ENCODE results near the gene MYO18A. TPM values are rescaled to one million over a fixed set of nuclear protein-coding genes. Genes with fewer than 3 reads are reported as not detected.

MYO18A gene
- total and polyA plus RNA-seq, 2 experiments from 2014 or later = 16.0 to 30.5 TPM

DNA sequence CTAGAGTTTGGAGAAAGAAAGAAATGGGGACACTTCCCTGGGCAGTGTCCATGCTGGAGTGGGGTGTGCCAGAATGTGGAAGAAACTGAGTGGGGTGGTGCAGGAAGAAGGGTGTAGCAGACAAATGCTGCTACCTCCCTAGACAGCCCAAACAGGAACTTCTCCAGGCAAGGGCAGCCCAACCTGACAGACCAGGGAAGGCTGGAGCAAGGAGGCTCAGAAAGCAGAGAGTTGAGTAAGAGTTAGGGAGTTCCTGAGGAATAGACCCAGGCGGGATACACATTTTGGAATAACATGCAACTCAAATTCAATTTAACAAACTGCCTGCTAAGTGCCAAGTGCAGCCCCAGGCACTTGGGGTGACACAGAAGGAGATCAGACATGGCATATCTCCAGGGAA, 1.0 kb upstream of the MYO18A start:
- Histone ChIP-seq H3K36me3 (ENCODE audit: low read depth) (no peaks in the 10 kb centered on the region), H3K9me2 (ENCODE audit: insufficient read depth) (no peaks in the 10 kb centered on the region), H3K79me2 (ENCODE audit: insufficient read depth) (peaks cover 27% of the 10 kb centered on the region; the same call in 1 of the 2 replicates), H3K4me1 (ENCODE audit: insufficient read depth) (peaks cover 11% of the 10 kb centered on the region; the same call in 1 of the 2 replicates), H3K27ac (no peak overlapping the region), H3K4me3 (no peak overlapping the region), H3K27me3 (replicated peaks; ENCODE audit: insufficient read depth) (no peaks in the 10 kb centered on the region), H2AFZ (peak overlapping the region; percentile 95), H3K4me2 (ENCODE audit: unreplicated experiment) (no peak overlapping the region), H4K20me1 (ENCODE audit: insufficient read depth) (no peaks in the 10 kb centered on the region), H3K9ac (no peak overlapping the region), H3F3A (ENCODE audit: insufficient read depth) (peaks cover 5% of the 10 kb centered on the region; the same call in 1 of the 2 replicates), H3K9me3 (ENCODE audit: low read depth) (no peaks in the 10 kb centered on the region)
- 71 to 86% methylated on average over 1 of the region's 1 CpG for WGBS, 2 experiments (ENCODE audit: low coverage in 1 of 2, low lambda C conversion rate in 2 of 2, missing lambda C conversion rate in 2 of 2)
- DNase-seq = no peak
- in situ Hi-C loops (cut with MboI) = no loop called here
- TF ChIP-seq EZH2 (IDR thresholded peaks at IDR 0.05; ENCODE audit: insufficient read depth, poor library complexity, severe bottlenecking) = no peak

DNA sequence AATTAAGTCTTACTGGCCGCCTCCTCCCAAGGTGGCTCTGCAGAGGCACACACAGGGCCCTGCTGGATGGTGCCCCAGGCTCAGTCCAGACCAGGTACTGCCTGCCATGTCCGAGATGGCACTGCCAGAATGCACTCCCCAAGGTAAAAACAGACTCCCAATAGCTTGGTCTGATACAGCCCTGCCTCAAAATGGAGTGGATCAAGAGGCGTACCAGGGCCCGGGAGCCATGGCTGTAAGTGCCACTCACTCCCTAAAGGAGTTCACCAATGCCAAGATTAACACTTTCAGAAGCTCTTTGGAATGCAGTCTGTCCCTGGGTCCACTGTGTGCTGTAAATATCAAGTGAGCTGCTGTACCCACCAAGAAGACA, 576 bp upstream of the MYO18A start:
- H3K4me1 ChIP-seq (ENCODE audit: insufficient read depth) = peaks cover 11% of the 10 kb centered on the region; the same call in 1 of the 2 replicates
- H3K27me3 ChIP-seq (replicated peaks; ENCODE audit: insufficient read depth) = no peaks in the 10 kb centered on the region
- peak overlapping the region; percentile 68 for H3K9ac ChIP-seq
- H3K4me2 ChIP-seq (ENCODE audit: unreplicated experiment) = peak overlapping the region; percentile 76
- no peak for DNase-seq
- H4K20me1 ChIP-seq (ENCODE audit: insufficient read depth) = no peaks in the 10 kb centered on the region
- 74 to 78% methylated on average over 4 of the region's 4 CpGs for WGBS, 2 experiments (ENCODE audit: low coverage in 1 of 2, low lambda C conversion rate in 2 of 2, missing lambda C conversion rate in 2 of 2)
- H3K27ac ChIP-seq = no peak overlapping the region
- peak overlapping the region; percentile 95 for H2AFZ ChIP-seq
- in situ Hi-C loops (cut with MboI) = no loop called here
- peak overlapping the region; percentile 74 for H3K4me3 ChIP-seq
- H3K79me2 ChIP-seq (ENCODE audit: insufficient read depth) = peaks cover 27% of the 10 kb centered on the region; the same call in 1 of the 2 replicates
- no peaks in the 10 kb centered on the region for H3K36me3 ChIP-seq (ENCODE audit: low read depth)
- H3K9me3 ChIP-seq (ENCODE audit: low read depth) = no peaks in the 10 kb centered on the region
- peaks cover 5% of the 10 kb centered on the region; the same call in 1 of the 2 replicates for H3F3A ChIP-seq (ENCODE audit: insufficient read depth)
- TF ChIP-seq EZH2phosphoT487 (IDR thresholded peaks at IDR 0.05; ENCODE audit: insufficient read depth, low read depth) = no peak
- no peak for TF ChIP-seq EZH2 (IDR thresholded peaks at IDR 0.05; ENCODE audit: insufficient read depth, poor library complexity, severe bottlenecking)
- H3K9me2 ChIP-seq (ENCODE audit: insufficient read depth) = no peaks in the 10 kb centered on the region

DNA sequence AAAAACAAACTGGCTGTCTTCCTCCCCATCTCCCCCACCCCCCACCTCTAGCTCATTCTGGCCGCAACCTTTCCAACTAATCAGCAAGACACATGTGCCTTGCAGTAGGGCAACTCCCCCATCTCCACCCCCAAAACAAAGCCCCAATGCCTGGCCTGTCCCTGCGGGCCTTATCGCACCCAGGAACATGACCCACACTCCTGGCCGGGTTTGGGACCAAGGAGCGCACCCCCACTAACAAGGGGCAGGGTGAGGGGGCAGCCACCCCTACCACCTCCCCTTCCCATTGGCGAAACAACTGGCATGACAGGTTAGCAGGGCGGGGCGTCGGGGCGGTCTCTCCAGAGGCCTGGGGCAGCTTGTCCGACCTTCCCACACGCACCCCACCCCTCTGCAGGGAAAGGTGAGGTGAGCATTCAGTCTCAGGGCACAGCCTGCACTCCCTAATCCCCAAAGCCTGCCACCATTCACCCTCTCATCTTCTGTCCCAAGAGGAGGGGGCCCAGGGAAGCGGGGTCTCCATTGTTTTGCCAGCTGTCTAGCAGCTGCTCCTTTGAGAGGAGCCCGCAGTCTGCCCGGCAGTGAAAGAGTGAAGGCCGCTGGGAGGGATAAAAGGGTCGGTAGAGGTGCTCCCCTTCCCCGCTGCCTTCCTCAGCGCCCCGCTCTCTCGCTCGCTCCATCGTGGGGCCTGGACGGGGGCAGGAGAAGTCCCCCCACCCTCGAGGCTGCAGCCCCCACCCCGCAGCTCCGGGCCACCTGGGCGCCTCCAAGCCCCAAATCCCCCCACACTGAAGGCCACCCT, 765 bp downstream of the MYO18A start:
- Histone ChIP-seq H3K79me2 (ENCODE audit: insufficient read depth) (peaks cover 29% of the 10 kb centered on the region; the same call in 1 of the 2 replicates), H3K9ac (peak overlapping the region; percentile 68), H3K4me3 (peak overlapping the region; percentile 74), H3K36me3 (ENCODE audit: low read depth) (no peaks in the 10 kb centered on the region), H3K27ac (no peak overlapping the region), H3K27me3 (replicated peaks; ENCODE audit: insufficient read depth) (no peaks in the 10 kb centered on the region), H3K4me2 (ENCODE audit: unreplicated experiment) (peak overlapping the region; percentile 74), H2AFZ (peak overlapping the region; percentile 63), H3K9me3 (ENCODE audit: low read depth) (no peaks in the 10 kb centered on the region), H3F3A (ENCODE audit: insufficient read depth) (peaks cover 5% of the 10 kb centered on the region; the same call in 1 of the 2 replicates), H3K9me2 (ENCODE audit: insufficient read depth) (no peaks in the 10 kb centered on the region), H4K20me1 (ENCODE audit: insufficient read depth) (no peaks in the 10 kb centered on the region), H3K4me1 (ENCODE audit: insufficient read depth) (peaks cover 11% of the 10 kb centered on the region; the same call in 1 of the 2 replicates)
- TF ChIP-seq EZH2 (IDR thresholded peaks at IDR 0.05; ENCODE audit: insufficient read depth, poor library complexity, severe bottlenecking) (no peak), EZH2phosphoT487 (IDR thresholded peaks at IDR 0.05; ENCODE audit: insufficient read depth, low read depth) (no peak)
- 10% methylated on average over 24 to 28 of the region's 28 CpGs for WGBS, 2 experiments (ENCODE audit: low coverage in 1 of 2, low lambda C conversion rate in 2 of 2, missing lambda C conversion rate in 2 of 2)
- DNase-seq = peak; percentile 41
- in situ Hi-C loops (cut with MboI) = no loop called here

DNA sequence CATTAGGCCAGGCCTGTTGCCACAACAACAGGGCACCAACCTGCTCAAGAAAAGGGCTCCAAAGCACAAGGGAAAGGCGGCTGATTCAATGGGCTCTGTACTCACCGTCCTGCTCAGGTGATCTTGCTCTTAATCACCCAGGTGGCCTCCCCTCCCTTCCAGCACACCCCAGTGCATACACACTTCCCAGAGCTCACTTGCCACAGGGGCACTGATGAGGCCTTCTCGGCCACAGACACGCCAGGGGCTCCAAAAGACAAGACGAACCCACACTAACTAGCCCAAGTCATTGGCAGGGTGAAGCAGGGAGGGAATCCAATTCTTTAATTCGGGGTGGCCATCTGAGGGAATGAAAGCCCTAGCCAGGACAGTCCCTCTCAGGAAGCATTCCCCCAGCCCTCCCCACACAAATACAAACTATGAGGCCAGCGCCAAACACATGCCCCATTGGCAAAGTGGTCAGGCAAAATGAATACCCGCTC, 1.4 kb downstream of the MYO18A start:
- H3F3A ChIP-seq (ENCODE audit: insufficient read depth) = peaks cover 5% of the 10 kb centered on the region; the same call in 1 of the 2 replicates
- no peaks in the 10 kb centered on the region for H3K9me2 ChIP-seq (ENCODE audit: insufficient read depth)
- peak overlapping the region; percentile 74 for H3K4me2 ChIP-seq (ENCODE audit: unreplicated experiment)
- TF ChIP-seq EZH2 (IDR thresholded peaks at IDR 0.05; ENCODE audit: insufficient read depth, poor library complexity, severe bottlenecking) (no peak), EZH2phosphoT487 (IDR thresholded peaks at IDR 0.05; ENCODE audit: insufficient read depth, low read depth) (no peak)
- no peaks in the 10 kb centered on the region for H4K20me1 ChIP-seq (ENCODE audit: insufficient read depth)
- no peak overlapping the region for H3K9ac ChIP-seq
- in situ Hi-C loops (cut with MboI) = no loop called here
- no peak overlapping the region for H2AFZ ChIP-seq
- H3K27me3 ChIP-seq (replicated peaks; ENCODE audit: insufficient read depth) = no peaks in the 10 kb centered on the region
- peaks cover 33% of the 10 kb centered on the region; the same call in 1 of the 2 replicates for H3K79me2 ChIP-seq (ENCODE audit: insufficient read depth)
- DNase-seq = no peak
- H3K36me3 ChIP-seq (ENCODE audit: low read depth) = no peaks in the 10 kb centered on the region
- H3K27ac ChIP-seq = no peak overlapping the region
- H3K4me1 ChIP-seq (ENCODE audit: insufficient read depth) = peaks cover 11% of the 10 kb centered on the region; the same call in 1 of the 2 replicates
- H3K4me3 ChIP-seq = no peak overlapping the region
- WGBS, 2 experiments (ENCODE audit: low coverage in 1 of 2, low lambda C conversion rate in 2 of 2, missing lambda C conversion rate in 2 of 2) = 39 to 47% methylated on average over 8 of the region's 8 CpGs
- H3K9me3 ChIP-seq (ENCODE audit: low read depth) = no peaks in the 10 kb centered on the region
